Measurements from ENCODE around the gene DBET. TPM values are rescaled to one million over a fixed set of nuclear protein-coding genes. Genes with fewer than 3 reads are reported as not detected.
"Not testable (repeated sequence)": the region's sequence is repeated elsewhere in the genome, so short reads cannot be mapped to it uniquely, and the experiment has no call there.

The DBET gene
- total and polyA plus RNA-seq, 2 experiments from 2014 or later: not detected

DNA sequence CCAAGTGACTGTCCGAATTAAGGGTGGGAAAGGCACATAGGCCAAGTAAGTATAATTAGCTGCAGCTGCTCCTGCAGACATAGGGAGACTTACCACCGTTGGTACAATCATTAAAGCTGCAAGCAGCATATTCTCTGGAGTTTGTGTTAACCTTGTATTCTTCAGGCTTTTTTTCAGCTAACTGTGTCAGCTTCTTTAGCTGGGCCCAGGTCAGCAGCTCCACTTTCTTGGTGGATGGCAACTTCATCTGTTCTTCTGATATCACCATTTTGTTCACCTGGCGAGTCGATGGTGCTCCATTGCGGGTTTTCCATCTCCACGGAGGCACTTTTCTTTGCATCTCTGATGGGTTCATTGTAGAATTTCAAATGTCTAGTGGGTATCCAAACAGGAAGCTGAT, 44.5 kb downstream of the DBET start:
- H3K79me2 ChIP-seq (ENCODE audit: insufficient read depth); in situ Hi-C loops (cut with MboI); H3K9me2 ChIP-seq (ENCODE audit: insufficient read depth); H3F3A ChIP-seq (ENCODE audit: insufficient read depth); H2AFZ ChIP-seq; H3K4me3 ChIP-seq; H3K9me3 ChIP-seq (ENCODE audit: low read depth); H4K20me1 ChIP-seq (ENCODE audit: insufficient read depth); H3K36me3 ChIP-seq (ENCODE audit: low read depth); H3K27me3 ChIP-seq (replicated peaks; ENCODE audit: insufficient read depth); H3K4me1 ChIP-seq (ENCODE audit: insufficient read depth); H3K4me2 ChIP-seq (ENCODE audit: unreplicated experiment); H3K9ac ChIP-seq; DNase-seq; H3K27ac ChIP-seq: not testable (repeated sequence)
- 26 to 27% methylated on average over 6 of the region's 6 CpGs for WGBS, 2 experiments (ENCODE audit: low coverage in 1 of 2, low lambda C conversion rate in 2 of 2, missing lambda C conversion rate in 2 of 2)

DNA sequence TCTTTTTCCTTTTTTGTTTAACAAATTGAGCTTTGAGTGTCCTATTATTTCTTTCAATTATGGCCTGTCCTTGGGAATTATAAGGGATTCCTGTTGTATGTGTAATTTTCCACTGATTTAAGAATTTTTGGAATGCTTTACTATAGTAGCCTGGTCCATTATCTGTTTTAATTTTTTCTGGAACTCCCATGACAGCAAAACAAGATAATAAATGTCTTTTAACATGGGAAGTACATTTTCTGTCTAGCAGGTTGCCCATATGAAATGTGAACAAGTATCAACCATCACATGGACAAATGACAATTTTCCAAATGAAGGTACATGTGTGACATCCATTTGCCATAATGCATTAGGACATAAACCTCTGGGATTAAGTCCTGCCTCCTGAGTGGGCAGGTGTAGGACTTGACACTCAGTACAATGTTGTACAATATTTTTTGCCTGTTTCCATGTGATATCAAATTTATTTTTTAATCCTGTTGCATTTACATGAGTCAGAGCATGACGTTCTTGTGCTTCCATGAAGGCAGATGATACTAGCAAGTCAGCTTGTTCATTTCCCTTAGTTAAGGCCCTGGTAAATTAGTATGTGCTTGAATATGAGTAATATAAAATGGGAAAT, 45.2 kb downstream of the DBET start:
- H4K20me1 ChIP-seq (ENCODE audit: insufficient read depth); H3K4me3 ChIP-seq; H3K4me1 ChIP-seq (ENCODE audit: insufficient read depth); H3K9ac ChIP-seq; H3K27me3 ChIP-seq (replicated peaks; ENCODE audit: insufficient read depth); H3K4me2 ChIP-seq (ENCODE audit: unreplicated experiment); H3K27ac ChIP-seq; in situ Hi-C loops (cut with MboI); H3K79me2 ChIP-seq (ENCODE audit: insufficient read depth); H2AFZ ChIP-seq; H3K9me3 ChIP-seq (ENCODE audit: low read depth); H3K36me3 ChIP-seq (ENCODE audit: low read depth); H3K9me2 ChIP-seq (ENCODE audit: insufficient read depth); H3F3A ChIP-seq (ENCODE audit: insufficient read depth): not testable (repeated sequence)
- WGBS, 2 experiments (ENCODE audit: low coverage in 1 of 2, low lambda C conversion rate in 2 of 2, missing lambda C conversion rate in 2 of 2): 4 to 8% methylated on average over 1 of the region's 1 CpG
- peak; percentile 26 for DNase-seq

DNA sequence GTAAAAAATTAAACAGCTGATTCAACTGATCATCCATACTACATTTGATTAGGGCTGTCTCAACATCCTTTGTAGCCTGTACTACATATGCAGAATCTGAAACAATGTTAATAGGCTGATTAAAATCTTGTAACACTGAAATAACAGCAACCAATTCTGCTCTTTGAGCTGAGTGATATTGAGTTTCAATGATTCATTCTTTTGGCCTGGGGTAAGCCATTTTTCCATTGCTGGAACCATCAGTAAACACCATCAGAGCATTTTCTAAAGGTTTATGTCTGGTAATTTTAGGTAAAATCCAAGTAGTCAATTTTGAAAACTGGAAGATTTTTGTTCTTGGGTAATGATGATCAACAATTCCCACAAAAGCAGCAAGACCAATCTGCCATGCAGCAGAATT, 45.7 kb downstream of the DBET start:
- H3K9me2 ChIP-seq (ENCODE audit: insufficient read depth); H3K4me3 ChIP-seq; H3K27me3 ChIP-seq (replicated peaks; ENCODE audit: insufficient read depth); DNase-seq; H3K27ac ChIP-seq; H3K9me3 ChIP-seq (ENCODE audit: low read depth); in situ Hi-C loops (cut with MboI); H2AFZ ChIP-seq; H3K9ac ChIP-seq; H3F3A ChIP-seq (ENCODE audit: insufficient read depth); H3K36me3 ChIP-seq (ENCODE audit: low read depth); H3K4me1 ChIP-seq (ENCODE audit: insufficient read depth); H4K20me1 ChIP-seq (ENCODE audit: insufficient read depth); H3K4me2 ChIP-seq (ENCODE audit: unreplicated experiment); H3K79me2 ChIP-seq (ENCODE audit: insufficient read depth): not testable (repeated sequence)

DNA sequence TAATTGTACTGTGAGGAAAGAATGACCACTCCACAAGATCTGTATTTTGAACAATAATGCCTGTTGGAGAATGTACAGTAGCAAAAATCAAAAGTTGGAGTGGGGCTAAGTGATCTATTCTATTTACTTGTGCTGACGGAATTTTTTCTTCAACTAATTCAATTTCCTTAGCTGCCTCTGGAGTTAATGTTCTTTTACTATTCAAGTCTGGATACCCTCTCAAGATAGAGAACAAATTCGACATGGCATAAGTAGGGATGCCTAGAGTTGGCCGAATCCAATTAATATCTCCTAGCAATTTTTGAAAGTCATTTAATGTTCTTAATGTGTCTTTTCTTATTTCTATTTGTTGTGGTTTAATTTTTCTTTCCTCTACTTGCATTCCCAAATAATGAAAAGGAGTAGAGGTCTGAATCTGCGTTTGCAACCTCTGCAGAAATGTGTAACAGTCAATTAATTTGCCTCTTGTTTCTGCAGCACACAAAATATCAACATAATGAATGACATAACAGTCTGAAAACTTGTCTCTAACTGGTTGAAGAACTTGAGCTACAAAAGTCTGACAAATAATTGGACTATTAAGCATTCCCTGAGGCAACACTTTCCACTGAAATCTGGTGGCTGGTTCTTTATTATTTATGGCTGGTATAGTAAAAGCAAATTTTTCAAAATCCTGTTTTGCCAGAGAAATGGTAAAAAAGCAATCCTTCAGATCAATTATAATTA, 46.4 kb downstream of the DBET start:
- 25 to 29% methylated on average over 4 of the region's 4 CpGs for WGBS, 2 experiments (ENCODE audit: low coverage in 1 of 2, low lambda C conversion rate in 2 of 2, missing lambda C conversion rate in 2 of 2)
- H3K9me3 ChIP-seq (ENCODE audit: low read depth); H3F3A ChIP-seq (ENCODE audit: insufficient read depth); H3K4me1 ChIP-seq (ENCODE audit: insufficient read depth); H3K27me3 ChIP-seq (replicated peaks; ENCODE audit: insufficient read depth); H4K20me1 ChIP-seq (ENCODE audit: insufficient read depth); H3K36me3 ChIP-seq (ENCODE audit: low read depth); H3K79me2 ChIP-seq (ENCODE audit: insufficient read depth); in situ Hi-C loops (cut with MboI); H3K9ac ChIP-seq; H3K4me3 ChIP-seq; H3K27ac ChIP-seq; DNase-seq; H3K4me2 ChIP-seq (ENCODE audit: unreplicated experiment); H3K9me2 ChIP-seq (ENCODE audit: insufficient read depth): not testable (repeated sequence)
- peak overlapping the region; percentile 66; the same call in 1 of the 2 replicates for H2AFZ ChIP-seq

DNA sequence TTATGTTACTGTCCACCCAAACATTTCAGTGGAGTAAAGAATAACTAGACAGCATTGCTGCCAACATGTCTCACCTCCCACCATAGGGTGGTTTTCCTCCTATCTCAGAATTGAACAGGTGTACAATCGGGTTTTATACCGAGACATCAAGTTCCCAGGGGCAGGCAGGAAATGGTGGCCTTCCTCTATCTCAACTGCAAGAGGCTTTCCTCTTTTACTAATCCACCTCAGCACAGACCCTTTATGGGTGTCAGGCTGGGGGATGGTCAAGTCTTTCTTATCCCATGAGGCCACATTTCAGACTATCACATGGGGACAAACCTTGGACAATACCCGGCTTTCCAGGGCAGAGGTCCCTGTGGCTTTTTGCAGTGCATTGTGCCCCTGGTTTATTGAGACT, 48.6 kb downstream of the DBET start:
- H3K27ac ChIP-seq; in situ Hi-C loops (cut with MboI); H3K9me3 ChIP-seq (ENCODE audit: low read depth); H3K4me1 ChIP-seq (ENCODE audit: insufficient read depth); H3K4me2 ChIP-seq (ENCODE audit: unreplicated experiment); DNase-seq; H4K20me1 ChIP-seq (ENCODE audit: insufficient read depth); H2AFZ ChIP-seq; H3K27me3 ChIP-seq (replicated peaks; ENCODE audit: insufficient read depth); H3K9me2 ChIP-seq (ENCODE audit: insufficient read depth); H3K4me3 ChIP-seq; H3K79me2 ChIP-seq (ENCODE audit: insufficient read depth); H3F3A ChIP-seq (ENCODE audit: insufficient read depth); H3K36me3 ChIP-seq (ENCODE audit: low read depth); H3K9ac ChIP-seq: not testable (repeated sequence)
- 34 to 48% methylated on average over 3 of the region's 3 CpGs for WGBS, 2 experiments (ENCODE audit: low coverage in 1 of 2, low lambda C conversion rate in 2 of 2, missing lambda C conversion rate in 2 of 2)

DNA sequence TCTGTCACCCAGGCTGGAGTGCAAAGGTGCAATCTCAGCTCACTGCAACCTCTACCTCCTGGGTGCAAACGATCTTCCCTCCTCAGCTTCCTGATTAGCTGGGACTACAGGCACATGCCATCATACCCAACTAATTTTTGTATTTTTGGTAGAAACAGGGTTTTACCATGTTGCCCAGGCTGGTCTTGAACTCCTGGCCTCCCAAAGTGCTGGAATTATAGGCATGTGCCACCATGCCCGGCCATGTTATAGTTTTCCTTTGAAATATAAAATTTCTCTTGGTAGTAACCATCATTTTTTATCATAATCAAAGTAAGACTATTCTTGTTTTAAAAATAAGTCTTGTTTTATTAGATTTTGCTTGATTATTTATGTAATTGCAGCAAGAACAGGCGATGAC, 50.7 kb downstream of the DBET start:
- H3K4me2 ChIP-seq (ENCODE audit: unreplicated experiment); H3K27ac ChIP-seq; H3K27me3 ChIP-seq (replicated peaks; ENCODE audit: insufficient read depth); H3F3A ChIP-seq (ENCODE audit: insufficient read depth); DNase-seq; H4K20me1 ChIP-seq (ENCODE audit: insufficient read depth); H2AFZ ChIP-seq; H3K79me2 ChIP-seq (ENCODE audit: insufficient read depth); H3K36me3 ChIP-seq (ENCODE audit: low read depth); H3K9ac ChIP-seq; H3K4me1 ChIP-seq (ENCODE audit: insufficient read depth); in situ Hi-C loops (cut with MboI); H3K9me3 ChIP-seq (ENCODE audit: low read depth); H3K9me2 ChIP-seq (ENCODE audit: insufficient read depth); H3K4me3 ChIP-seq: not testable (repeated sequence)
- WGBS, 2 experiments (ENCODE audit: low coverage in 1 of 2, low lambda C conversion rate in 2 of 2, missing lambda C conversion rate in 2 of 2): 15 to 21% methylated on average over 3 of the region's 3 CpGs
